HepG2 (cell line): ENCODE measurements around the gene SPOP. TPM values are rescaled to one million over a fixed set of nuclear protein-coding genes. Genes with fewer than 3 reads are reported as not detected.

Experiments used
- AHDC1 ChIP-seq: sonication (generic); formaldehyde crosslinking; IDR thresholded peaks from 2 replicates; pipeline ENCODE4 v1.5.1; 2020; ENCODE audit warnings: mild to moderate bottlenecking, missing genetic modification reagents, borderline replicate concordance
- HNF1B ChIP-seq: sonication (generic); formaldehyde crosslinking; IDR thresholded peaks from 2 replicates; pipeline ENCODE4 v1.5.1; 2020; ENCODE audit warnings: mild to moderate bottlenecking, moderate library complexity, missing genetic modification reagents
- SOX6 ChIP-seq, 2 experiments: fragments of 450-650 bp in 1 of 2; sonication (generic) in 1 of 2; formaldehyde crosslinking in 1 of 2; IDR thresholded peaks; 2 replicates each; pipeline versions ENCODE4 v1.4.0 to v1.6.1; 2017 to 2020; ENCODE audit warnings: antibody characterized with exemption in 1 of 2, mild to moderate bottlenecking in 1 of 2, missing genetic modification reagents in 1 of 2
- THAP11 ChIP-seq: IDR thresholded peaks from 2 replicates; pipeline ENCODE4 v1.6.1; 2016; ENCODE audit warnings: missing biosample characterization, missing genetic modification reagents
- TMF1 ChIP-seq: sonication (generic); formaldehyde crosslinking; IDR thresholded peaks from 2 replicates; pipeline ENCODE4 v1.8.1; 2022; ENCODE audit warnings: low read depth, missing genetic modification reagents
- polyA plus RNA-seq, 8 experiments: library from polyadenylated mRNA; depleted of rRNA in 3 of 8; stranded (reverse) in 7 of 8; unstranded in 1 of 8; fragments of >200 nt; fragmentation: Illumina TruSeq in 4 of 8; extraction: Trizol in 4 of 8; gene quantifications; 2 replicates each; pipeline versions ENCODE4 v1.2.1 to v1.2.3, GENCODE V29; 2011 to 2016; ENCODE audit warnings: low read depth in 4 of 8, missing spikeins in 1 of 8, mixed read lengths in 1 of 8; ENCODE audit not compliant: insufficient read depth in 1 of 8
- total RNA-seq, 5 experiments: library from RNA; depleted of rRNA; stranded (reverse); fragments of >200 nt; fragmentation: Illumina TruSeq; extraction: Trizol; gene quantifications; 2 replicates each; pipeline ENCODE4 v1.2.3, GENCODE V29; 2016; ENCODE audit warnings: low read depth in 1 of 5

SPOP gene
- total and polyA plus RNA-seq, 2 of the 13 experiments (the other 11 are each of a cell fraction or from before 2014, with no cell fraction given): 52.8 to 60.8 TPM

- TF ChIP-seq AHDC1 (CRISPR knock-in tag) (peak; percentile 66; the same call in 1 of the 2 replicates), TMF1 (CRISPR knock-in tag) (no peak; the same call in 1 of the 2 replicates), THAP11 (CRISPR knock-in tag) (peak; percentile 75), HNF1B (CRISPR knock-in tag) (peak; percentile 73; the same call in 1 of the 2 replicates), SOX6 (IDR thresholded peaks at IDR 0.05) (no peak), SOX6 (CRISPR knock-in tag; IDR thresholded peaks at IDR 0.05) (0 out of 2 replicates have a peak, but pooled peaks have one; percentile 23)
These were observed 109.8 kb downstream of the SPOP start (continued) for GRCh38 chr17:49567871-49568694.
